GM12878 (cell line): Measurements from ENCODE around the gene ABCF1. TPM values are rescaled to one million over a fixed set of nuclear protein-coding genes. Genes with fewer than 3 reads are reported as not detected.

Experiments
- BACH1 ChIP-seq: fragments of 450-650 bp; IDR thresholded peaks from 2 replicates; pipeline ENCODE4 v1.6.1; 2017; ENCODE audit warnings: mild to moderate bottlenecking, borderline replicate concordance
- BCL3 ChIP-seq: IDR thresholded peaks from 2 replicates; pipeline ENCODE4 v1.6.1; 2011; ENCODE audit warnings: borderline replicate concordance, low read depth, mild to moderate bottlenecking, moderate library complexity, low read length; ENCODE audit not compliant: insufficient read depth, poor library complexity, severe bottlenecking
- BMI1 ChIP-seq: fragments of 450-650 bp; IDR thresholded peaks from 2 replicates; pipeline ENCODE4 v1.6.1; 2016; ENCODE audit warnings: mild to moderate bottlenecking, moderate library complexity, borderline replicate concordance
- CEBPB ChIP-seq, 2 experiments: fragments of 150-350 bp in 1 of 2; IDR thresholded peaks; 2 replicates each; pipeline ENCODE4 v1.6.1; 2012 to 2014; ENCODE audit warnings: low read depth in 2 of 2, low read length in 2 of 2, borderline replicate concordance in 1 of 2, inconsistent platforms in 1 of 2
- CREB1 ChIP-seq: IDR thresholded peaks from 2 replicates; pipeline ENCODE4 v1.6.1; 2012; ENCODE audit warnings: low read depth, mild to moderate bottlenecking, inconsistent platforms
- CUX1 ChIP-seq: IDR thresholded peaks from 2 replicates; pipeline ENCODE4 v1.6.1; 2012; ENCODE audit warnings: improper control_type of control experiment, low read depth, low read length; ENCODE audit not compliant: insufficient replicate concordance
- EZH2 ChIP-seq: IDR thresholded peaks from 2 replicates; pipeline ENCODE4 v1.6.1; 2012; ENCODE audit warnings: low read depth, mild to moderate bottlenecking, control low read depth, inconsistent platforms, low read length, borderline replicate concordance; ENCODE audit not compliant: control insufficient read depth
- GABPA ChIP-seq: IDR thresholded peaks from 2 replicates; pipeline ENCODE4 v1.6.1; 2014; ENCODE audit warnings: antibody characterized with exemption, low read depth, mild to moderate bottlenecking, inconsistent platforms
- HCFC1 ChIP-seq: fragments of 150-350 bp; IDR thresholded peaks from 2 replicates; pipeline ENCODE4 v1.6.1; 2014; ENCODE audit warnings: low read length
- IKZF2 ChIP-seq, 2 experiments: fragments of 450-650 bp; IDR thresholded peaks; 2 replicates each; pipeline ENCODE4 v1.6.1; 2017; ENCODE audit warnings: mild to moderate bottlenecking in 2 of 2, moderate library complexity in 2 of 2
- KLF5 ChIP-seq: fragments of 450-650 bp; IDR thresholded peaks from 2 replicates; pipeline ENCODE4 v1.6.1; 2014; ENCODE audit warnings: mild to moderate bottlenecking; ENCODE audit not compliant: partially characterized antibody
- MAX ChIP-seq: IDR thresholded peaks from 2 replicates; pipeline ENCODE4 v1.6.1; 2012; ENCODE audit warnings: low read depth, low read length, improper control_type of control experiment
- NFYA ChIP-seq: IDR thresholded peaks from 2 replicates; pipeline ENCODE4 v1.6.1; 2011; ENCODE audit warnings: low read depth, mild to moderate bottlenecking, low read length, improper control_type of control experiment, borderline replicate concordance
- NFYB ChIP-seq: IDR thresholded peaks from 2 replicates; pipeline ENCODE4 v1.6.1; 2011; ENCODE audit warnings: low read depth, mild to moderate bottlenecking, low read length, improper control_type of control experiment, moderate library complexity; ENCODE audit not compliant: insufficient read depth
- PAX8 ChIP-seq: fragments of 450-650 bp; IDR thresholded peaks from 2 replicates; pipeline ENCODE4 v1.6.1; 2017; ENCODE audit warnings: mild to moderate bottlenecking, moderate library complexity
- POU2F2 ChIP-seq: IDR thresholded peaks from 3 replicates; pipeline ENCODE4 v1.6.1; 2011; ENCODE audit warnings: low read depth, mild to moderate bottlenecking, low read length, borderline replicate concordance
- RUNX3 ChIP-seq: IDR thresholded peaks from 2 replicates; pipeline ENCODE4 v1.6.1; 2012; ENCODE audit warnings: low read length, inconsistent platforms
- SKIL ChIP-seq: fragments of 450-650 bp; IDR thresholded peaks from 2 replicates; pipeline ENCODE4 v1.6.1; 2017; ENCODE audit warnings: mild to moderate bottlenecking, low read depth, inconsistent platforms; ENCODE audit not compliant: poor library complexity, severe bottlenecking
- SREBF1 ChIP-seq: IDR thresholded peaks from 2 replicates; pipeline ENCODE4 v1.6.1; 2012; ENCODE audit warnings: mild to moderate bottlenecking, low read length
- YY1 ChIP-seq: IDR thresholded peaks from 2 replicates; pipeline ENCODE4 v1.6.1; 2011; ENCODE audit warnings: low read depth, mild to moderate bottlenecking, low read length
- ZBED1 ChIP-seq: IDR thresholded peaks from 2 replicates; pipeline ENCODE4 v1.6.1; 2016; ENCODE audit warnings: borderline replicate concordance
- polyA plus RNA-seq, 11 experiments: library from polyadenylated mRNA; depleted of rRNA in 4 of 11; unstranded in 6 of 11; stranded (reverse) in 5 of 11; fragments of >200 nt; fragmentation: Nextera tagmentation in 4 of 11; fragmentation: Illumina TruSeq in 1 of 11; extraction: Ambion mirVana in 4 of 11; extraction: Trizol in 1 of 11; gene quantifications; 1 replicate in 1 of 11; 2 replicates in 10 of 11; pipeline versions ENCODE4 v1.2.1 to v1.2.3, GENCODE V29; 2011 to 2016; ENCODE audit warnings: inconsistent platforms in 2 of 11, missing spikeins in 2 of 11, low read depth in 1 of 11
- total RNA-seq, 4 experiments: library from RNA; depleted of rRNA in 3 of 4; stranded (reverse); fragments of >200 nt in 3 of 4; fragmentation: Illumina TruSeq in 1 of 4; extraction: Trizol in 1 of 4; gene quantifications; 2 replicates each; pipeline versions ENCODE4 v1.2.1 to v1.2.3, GENCODE V29; 2013 to 2021

The ABCF1 gene
- total and polyA plus RNA-seq, 10 of the 15 experiments (the other 5 are each of a cell fraction or from before 2014, with no cell fraction given) = 21.3 to 79.6 (median 55.9) TPM

- TF ChIP-seq SKIL (peak; percentile 21), BACH1 (peak; percentile 89), NFYB (no peak), EZH2 (no peak), PAX8 (peak; percentile 85; the same call in 1 of the 2 replicates), MAX (no peak), ZBED1 (peak; percentile 84), BCL3 (peak; percentile 45), NFYA (no peak), IKZF2 (IDR thresholded peaks at IDR 0.05) (peak in 1 of 2 experiments; percentile 46; a peak in 1 of 4 replicates), KLF5 (no peak), YY1 (peak; percentile 81), BMI1 (peak; percentile 85), CEBPB (IDR thresholded peaks at IDR 0.05; ENCODE audit: borderline replicate concordance in 1 of 2, low read depth in 2 of 2, low read length in 2 of 2) (peak in 1 of 2 experiments; percentile 80; a peak in 1 of 4 replicates), GABPA (no peak), CUX1 (peak; percentile 20), HCFC1 (0 out of 2 replicates have a peak, but pooled peaks have one; percentile 17), RUNX3 (no peak; the same call in 1 of the 2 replicates), CREB1 (0 out of 2 replicates have a peak, but pooled peaks have one; percentile 5), POU2F2 (peak; percentile 75; the same call in 2 of the 3 replicates), SREBF1 (no peak)
Observed at GRCh38 chr6:30615219-30615957, 44.1 kb downstream of the ABCF1 start (continued).
